HG03097 (cell line): Measurements from ENCODE around the gene RUSC1.
"Not testable (repeated sequence)": the region's sequence is repeated elsewhere in the genome, so short reads cannot be mapped to it uniquely, and the experiment has no call there.

ENCODE experiments used
- ATAC-seq: cut with Tn5 transposase; IDR thresholded peaks from one replicate; pipeline ENCODE4 v1.9.1; 2021; ENCODE audit not compliant: unreplicated experiment, low FRiP score

Gene RUSC1, protein sequence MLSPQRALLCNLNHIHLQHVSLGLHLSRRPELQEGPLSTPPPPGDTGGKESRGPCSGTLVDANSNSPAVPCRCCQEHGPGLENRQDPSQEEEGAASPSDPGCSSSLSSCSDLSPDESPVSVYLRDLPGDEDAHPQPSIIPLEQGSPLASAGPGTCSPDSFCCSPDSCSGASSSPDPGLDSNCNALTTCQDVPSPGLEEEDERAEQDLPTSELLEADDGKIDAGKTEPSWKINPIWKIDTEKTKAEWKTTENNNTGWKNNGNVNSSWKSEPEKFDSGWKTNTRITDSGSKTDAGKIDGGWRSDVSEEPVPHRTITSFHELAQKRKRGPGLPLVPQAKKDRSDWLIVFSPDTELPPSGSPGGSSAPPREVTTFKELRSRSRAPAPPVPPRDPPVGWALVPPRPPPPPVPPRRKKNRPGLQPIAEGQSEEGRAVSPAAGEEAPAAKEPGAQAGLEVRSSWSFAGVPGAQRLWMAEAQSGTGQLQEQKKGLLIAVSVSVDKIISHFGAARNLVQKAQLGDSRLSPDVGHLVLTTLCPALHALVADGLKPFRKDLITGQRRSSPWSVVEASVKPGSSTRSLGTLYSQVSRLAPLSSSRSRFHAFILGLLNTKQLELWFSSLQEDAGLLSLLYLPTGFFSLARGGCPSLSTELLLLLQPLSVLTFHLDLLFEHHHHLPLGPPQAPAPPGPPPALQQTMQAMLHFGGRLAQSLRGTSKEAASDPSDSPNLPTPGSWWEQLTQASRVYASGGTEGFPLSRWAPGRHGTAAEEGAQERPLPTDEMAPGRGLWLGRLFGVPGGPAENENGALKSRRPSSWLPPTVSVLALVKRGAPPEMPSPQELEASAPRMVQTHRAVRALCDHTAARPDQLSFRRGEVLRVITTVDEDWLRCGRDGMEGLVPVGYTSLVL

DNA sequence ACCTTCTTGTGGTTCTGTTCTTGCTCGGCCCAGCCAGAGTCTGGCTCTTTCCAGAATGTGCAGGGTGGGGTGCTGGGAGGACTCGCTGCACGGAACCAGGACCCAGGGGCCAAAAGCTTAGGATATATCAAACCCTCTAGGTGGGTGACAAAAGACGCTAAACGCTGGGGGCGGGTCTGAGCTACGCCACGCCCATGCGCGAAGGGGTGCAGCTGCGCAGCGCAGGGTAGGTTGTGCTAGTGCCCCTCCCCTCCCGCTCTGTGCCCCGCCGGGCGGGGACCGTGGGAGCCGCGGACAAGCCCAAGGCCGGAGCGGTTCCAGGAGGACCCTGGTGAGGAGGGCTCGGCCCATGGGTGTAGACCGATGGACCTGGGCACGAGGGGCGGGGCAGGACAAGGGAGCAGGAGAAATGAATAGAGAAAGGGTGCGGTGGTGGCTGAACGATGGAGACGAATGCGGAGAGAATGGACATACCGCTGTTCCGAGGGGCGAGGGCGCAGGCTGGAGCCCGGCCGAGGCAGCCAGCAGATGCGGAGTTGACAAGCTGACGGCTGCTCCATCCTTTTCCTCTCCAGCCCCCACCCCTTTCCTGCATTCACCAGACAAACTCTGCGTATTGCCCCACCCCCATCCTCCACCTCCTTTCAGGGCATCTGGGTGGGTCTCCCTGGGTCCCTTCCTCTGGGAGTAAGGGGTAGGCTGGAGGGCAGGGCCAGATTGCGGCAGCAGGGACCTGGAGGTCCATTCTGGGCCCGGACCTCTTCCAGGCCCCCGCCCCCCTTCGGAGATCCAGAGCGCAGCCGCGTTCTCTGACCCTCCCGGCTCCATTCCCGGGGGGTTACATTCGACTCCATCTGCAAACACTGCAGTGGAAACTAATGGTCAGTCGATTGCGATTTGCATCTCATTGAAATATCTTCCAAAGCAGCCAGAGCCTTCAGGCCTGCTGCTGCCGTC, at the start of gene RUSC1:
Gene RUSC1 (plus strand): TSS at position 234 of the 957 bp plus-strand sequence. CDS start 880 bp downstream, outside the sequence.
- no peak for ATAC-seq

DNA sequence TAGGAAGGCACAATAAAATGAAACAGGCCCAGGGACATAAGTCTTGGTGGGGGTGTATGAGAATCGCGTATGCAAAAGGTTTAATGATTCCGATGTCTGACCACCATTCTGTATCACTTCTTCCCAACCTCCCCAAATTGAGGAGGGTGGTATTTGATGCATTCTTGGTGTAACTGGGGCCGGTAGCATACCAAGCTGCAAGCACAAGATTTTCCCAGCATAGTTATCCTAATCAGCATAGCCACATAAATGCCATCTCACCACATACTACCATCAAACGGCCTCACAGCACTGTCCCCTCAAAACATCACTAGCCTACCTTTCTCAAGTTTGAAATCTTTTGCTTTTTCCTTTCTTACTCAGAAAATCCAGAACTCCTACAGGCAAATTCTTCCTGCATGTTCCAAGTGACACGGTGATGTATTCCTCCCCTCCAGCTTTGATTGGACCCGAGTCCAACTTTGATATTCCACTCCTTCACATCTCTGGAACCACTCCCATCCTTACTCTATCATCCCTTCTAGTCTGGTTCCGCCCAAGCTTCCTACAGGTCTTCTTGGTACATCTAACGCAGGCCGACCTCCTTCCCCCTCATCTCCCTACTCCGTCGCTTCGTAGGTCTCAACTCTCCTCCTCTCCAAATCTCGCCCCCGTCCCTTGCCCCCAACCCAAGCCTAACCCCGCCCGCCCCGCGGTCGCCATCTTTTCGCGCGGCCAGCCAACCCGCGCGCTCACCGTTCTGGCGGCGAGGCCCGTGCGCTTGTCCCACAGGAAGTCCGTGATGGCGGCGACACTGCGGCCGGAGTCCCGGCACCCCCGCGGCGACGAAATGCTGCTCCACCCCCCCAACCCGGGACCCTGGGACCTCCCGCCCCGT, 48.0 kb upstream of the RUSC1 start:
- peak; percentile 17 for ATAC-seq

DNA sequence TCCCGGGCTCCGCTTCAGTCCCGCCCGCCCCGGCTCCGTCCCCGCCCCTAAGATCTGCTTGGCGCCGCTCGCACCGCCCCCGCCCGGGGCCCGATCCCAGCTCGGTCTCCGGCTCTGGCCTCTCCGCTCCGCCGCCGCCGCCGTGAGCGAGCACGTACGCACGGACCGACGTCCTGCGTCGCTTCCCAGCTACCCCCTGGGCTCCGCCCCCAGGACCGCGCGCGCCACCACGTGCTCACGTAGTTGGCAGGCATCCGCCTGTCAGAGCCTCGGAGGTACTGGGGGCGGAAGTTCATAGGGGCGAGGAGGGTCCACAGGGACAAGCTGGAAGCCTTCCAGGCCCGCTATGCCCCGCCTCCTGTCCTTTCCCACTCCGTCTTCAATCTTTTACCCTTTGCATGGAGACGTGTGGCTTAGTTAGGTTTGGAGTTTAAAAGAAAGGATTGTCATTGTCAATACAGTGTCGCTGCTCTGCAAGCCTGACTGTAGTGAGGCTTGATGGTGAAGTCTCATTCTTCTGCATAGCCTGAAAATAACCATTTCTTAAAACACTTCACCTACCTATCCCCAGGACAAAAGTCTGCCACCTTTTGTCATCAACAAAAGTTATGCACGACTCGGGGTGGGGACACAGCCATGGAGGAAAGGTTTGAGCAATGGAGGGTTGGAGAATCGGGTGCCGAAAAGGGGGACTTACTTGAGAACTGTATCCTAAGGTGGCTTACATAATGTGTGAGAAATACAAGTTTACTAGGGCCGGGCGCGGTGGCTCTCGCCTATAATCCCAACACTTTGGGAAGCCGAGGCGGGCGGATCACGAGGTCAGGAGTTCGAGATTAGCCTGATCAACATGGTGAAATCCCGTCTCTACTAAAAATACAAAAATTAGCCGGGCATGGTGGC, 47.1 kb upstream of the RUSC1 start, which contains the start of gene CLK2:
Gene CLK2 (minus strand): TSS at position 162 of the 903 bp plus-strand sequence. CDS start 2,527 bp downstream, outside the sequence.
- ATAC-seq, result peak; percentile 71

DNA sequence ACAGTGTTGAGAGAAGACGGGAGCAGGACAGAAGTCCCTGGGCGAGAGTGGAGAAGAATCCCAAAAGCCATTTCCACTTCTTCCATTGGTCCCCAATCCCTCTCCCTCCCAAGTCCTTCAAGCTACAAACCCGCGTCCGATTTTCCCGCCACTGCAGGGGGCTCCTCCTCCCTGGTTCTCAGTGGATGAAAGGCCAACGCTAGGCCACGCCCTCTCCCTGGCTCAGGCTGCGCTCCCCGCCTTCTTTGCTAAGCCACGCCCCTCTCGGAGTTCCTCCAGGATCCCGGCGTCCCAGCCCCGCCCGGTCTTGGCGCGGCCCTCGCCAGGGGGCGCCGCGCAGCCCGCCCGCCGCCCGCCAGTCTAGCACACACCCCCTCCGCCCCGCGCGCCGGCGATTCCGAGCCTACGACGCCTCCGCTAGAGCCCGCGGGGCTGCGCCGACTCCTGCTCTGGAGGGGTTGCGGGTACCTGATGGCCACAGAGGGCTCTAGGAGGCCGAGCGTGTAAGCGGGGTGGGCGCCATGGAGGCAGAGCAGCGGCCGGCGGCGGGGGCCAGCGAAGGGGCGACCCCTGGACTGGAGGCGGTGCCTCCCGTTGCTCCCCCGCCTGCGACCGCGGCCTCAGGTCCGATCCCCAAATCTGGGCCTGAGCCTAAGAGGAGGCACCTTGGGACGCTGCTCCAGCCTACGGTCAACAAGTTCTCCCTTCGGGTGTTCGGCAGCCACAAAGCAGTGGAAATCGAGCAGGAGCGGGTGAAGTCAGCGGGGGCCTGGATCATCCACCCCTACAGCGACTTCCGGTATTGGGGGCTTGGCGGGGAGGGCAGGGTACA, 43.4 kb upstream of the RUSC1 start, which contains the start of gene HCN3:
Gene HCN3 (plus strand): TSS at position 394 of the 832 bp plus-strand sequence. CDS start 128 bp downstream, at position 522.
- ATAC-seq, result peak; percentile 49

DNA sequence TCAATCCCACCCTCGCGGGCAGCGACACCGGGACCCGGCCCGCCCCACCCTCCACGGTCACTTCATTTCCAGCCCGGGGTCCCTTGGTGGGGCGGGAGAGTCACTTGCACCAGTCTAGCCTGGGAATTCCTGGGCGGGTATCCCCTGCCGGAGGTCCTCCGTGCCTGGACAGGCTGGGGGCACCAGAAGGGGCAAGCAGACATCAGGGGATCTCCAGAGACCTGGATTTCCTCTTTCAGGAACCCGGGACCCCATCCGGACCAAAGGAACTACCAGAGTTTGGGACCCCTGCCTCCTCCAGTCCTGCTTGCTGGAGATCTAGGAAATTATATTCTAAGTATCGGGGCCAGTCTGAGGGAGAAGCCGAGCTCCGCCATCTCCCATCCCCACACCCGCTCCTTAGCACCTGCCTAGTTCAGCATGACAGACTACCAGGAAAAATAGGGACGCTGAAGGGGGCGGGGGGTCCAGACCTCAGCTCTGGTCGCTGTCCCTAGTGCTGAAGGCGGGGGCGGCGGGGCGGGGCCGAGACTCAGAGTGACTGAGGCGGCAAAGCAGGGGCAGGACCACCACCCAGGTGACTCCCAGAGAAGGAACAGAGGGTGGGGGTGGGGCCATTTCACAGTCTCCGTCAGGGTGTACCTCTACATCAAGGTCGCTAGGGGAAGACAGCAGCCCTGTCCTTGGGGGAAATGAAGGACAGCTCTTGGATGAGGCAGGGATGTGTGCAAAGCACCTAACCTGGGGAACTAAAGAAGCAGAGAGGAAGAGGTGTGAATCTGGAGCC, 42.6 kb upstream of the RUSC1 start:
- no peak for ATAC-seq

DNA sequence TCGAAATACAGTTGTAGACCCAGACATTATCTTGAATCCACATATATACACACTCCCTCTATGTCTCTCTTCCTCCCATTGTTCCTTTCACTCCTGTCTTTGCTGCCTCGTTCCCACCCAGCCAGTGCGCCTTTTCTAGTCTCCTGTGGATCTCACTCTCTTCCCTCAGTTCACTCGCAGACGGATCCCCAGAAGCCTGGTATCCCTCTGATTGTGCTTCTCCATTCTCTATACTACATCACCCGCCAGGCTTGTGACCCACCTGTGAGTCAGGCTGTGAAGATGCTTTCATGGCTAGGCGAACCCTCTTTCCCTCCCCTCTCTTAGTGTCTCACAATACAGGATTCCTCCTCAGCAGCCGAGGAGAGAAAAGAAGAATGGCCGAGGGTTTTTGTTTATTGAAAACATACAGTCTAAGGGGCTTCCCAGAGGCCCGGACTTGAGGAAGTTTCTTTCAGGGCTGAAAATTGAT, 42.0 kb upstream of the RUSC1 start:
- ATAC-seq, result no peak

DNA sequence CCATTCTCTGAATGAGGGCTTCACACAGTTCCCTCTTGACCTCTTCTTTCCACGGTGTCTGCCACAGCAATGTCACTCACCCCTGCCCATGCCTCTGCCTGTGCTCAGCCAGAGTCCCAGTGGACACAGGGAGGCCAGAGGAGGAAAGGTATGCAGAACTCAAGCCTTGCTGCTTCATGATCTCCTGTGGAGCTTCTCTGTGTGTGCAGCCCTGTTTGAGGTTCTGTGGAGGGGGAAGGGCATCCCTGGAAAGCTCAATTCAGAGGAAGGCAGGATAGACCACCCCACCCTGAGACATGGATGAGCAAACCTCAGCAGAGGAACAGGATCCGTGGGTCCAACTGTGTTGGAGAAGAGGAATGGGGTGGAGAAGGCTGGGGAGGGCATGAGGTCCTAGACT, 41.4 kb upstream of the RUSC1 start:
- no peak for ATAC-seq

DNA sequence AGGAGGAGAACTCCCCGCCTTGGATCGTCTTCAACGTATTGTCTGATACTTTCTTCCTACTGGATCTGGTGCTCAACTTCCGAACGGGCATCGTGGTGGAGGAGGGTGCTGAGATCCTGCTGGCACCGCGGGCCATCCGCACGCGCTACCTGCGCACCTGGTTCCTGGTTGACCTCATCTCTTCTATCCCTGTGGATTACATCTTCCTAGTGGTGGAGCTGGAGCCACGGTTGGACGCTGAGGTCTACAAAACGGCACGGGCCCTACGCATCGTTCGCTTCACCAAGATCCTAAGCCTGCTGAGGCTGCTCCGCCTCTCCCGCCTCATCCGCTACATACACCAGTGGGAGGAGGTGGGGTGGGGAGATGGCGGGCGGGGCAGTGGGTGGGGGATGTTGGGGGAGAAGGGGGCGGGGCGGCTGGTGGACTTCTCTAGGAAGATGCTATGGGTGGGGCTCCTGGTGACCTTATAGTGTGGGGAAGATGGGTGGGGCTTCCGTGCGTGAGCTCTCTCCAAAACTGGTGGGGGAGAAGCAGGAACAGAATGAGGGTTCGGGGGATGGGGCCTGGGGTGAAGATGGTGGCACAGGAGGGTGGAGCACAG, 38.1 kb upstream of the RUSC1 start:
- no peak for ATAC-seq

DNA sequence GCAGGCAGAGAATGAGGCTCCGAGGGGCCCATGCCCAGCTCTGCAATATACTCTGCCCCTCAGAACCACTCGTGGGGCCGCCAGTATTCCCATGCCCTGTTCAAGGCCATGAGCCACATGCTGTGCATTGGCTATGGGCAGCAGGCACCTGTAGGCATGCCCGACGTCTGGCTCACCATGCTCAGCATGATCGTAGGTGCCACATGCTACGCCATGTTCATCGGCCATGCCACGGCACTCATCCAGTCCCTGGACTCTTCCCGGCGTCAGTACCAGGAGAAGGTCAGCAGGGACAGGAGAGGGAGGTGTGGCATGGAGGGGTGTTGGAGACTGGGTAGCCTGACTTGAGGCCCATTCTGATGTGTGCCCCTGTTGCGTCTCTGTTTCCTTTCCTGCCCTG, 36.2 kb upstream of the RUSC1 start:
- no peak for ATAC-seq

DNA sequence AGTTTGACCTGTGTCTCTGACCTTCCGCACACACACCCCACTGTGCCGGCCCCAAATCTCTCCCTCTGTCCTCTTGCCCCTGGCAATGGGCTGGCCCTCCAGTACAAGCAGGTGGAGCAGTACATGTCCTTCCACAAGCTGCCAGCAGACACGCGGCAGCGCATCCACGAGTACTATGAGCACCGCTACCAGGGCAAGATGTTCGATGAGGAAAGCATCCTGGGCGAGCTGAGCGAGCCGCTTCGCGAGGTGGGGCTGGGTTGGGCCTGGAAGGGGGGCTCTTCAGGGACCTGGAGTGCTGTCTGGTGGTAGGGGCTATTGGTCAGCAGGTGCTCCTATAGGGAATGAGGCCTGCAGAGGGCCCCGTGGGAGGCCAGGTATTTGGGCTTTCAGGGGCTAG, 35.6 kb upstream of the RUSC1 start:
- ATAC-seq, result no peak

DNA sequence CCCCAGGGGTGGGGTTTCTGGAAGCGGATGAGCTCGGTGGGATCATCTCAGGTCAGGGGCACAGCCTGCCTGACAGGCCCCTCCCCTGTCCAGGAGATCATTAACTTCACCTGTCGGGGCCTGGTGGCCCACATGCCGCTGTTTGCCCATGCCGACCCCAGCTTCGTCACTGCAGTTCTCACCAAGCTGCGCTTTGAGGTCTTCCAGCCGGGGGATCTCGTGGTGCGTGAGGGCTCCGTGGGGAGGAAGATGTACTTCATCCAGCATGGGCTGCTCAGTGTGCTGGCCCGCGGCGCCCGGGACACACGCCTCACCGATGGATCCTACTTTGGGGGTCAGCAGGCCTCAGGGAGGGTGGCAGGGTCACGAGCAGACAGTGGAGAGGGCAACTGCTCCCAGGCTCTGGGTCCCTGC, 35.1 kb upstream of the RUSC1 start:
- ATAC-seq, result no peak

DNA sequence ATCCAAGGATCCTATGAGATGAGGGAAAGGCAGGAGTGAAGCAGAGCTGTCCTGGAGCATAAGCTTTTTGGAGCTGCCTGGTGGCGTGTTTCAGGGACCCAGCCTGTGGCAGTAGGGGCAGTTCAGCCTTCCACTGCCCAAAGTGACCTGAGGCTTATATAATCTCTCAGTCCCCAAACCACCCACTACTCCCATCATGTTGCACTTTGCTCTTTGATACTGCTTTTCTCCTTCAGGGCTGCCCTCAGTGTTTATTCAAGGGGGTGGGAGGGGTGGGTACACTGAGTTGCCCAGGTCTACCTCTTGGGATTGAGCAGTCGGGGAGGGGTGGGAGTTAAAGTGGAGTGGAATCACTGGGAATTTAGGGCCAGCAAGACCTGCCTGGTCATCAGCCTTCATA, 34.1 kb upstream of the RUSC1 start:
- no peak for ATAC-seq

DNA sequence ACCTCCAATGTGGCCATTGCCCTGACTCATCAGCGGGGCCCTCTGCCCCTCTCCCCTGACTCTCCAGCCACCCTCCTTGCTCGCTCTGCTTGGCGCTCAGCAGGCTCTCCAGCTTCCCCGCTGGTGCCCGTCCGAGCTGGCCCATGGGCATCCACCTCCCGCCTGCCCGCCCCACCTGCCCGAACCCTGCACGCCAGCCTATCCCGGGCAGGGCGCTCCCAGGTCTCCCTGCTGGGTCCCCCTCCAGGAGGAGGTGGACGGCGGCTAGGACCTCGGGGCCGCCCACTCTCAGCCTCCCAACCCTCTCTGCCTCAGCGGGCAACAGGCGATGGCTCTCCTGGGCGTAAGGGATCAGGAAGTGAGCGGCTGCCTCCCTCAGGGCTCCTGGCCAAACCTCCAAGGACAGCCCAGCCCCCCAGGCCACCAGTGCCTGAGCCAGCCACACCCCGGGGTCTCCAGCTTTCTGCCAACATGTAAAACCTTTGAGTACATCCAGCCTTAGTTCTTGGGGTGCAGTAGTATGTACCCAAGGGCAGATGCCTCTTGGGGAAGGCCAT, 32.6 kb upstream of the RUSC1 start:
- no peak for ATAC-seq

DNA sequence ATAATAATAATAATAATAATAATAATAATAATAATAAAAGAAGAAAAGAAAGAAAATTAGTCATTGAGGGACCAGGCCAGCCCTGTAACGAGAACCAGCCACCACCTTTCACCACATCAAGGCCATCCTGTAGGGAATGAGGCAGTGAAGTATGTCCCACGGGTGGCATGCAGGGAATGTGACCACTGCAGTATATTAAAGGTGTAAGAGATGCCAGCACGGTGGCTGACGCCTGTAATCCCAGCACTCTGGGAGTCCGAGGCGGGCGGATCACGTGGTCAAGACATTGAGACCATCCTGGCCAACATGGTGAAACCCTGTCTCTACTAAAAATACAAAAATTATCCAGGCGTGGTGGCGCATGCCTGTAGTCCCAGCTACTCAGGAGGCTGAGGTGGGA, 29.7 kb upstream of the RUSC1 start:
- ATAC-seq, result not testable (repeated sequence)

DNA sequence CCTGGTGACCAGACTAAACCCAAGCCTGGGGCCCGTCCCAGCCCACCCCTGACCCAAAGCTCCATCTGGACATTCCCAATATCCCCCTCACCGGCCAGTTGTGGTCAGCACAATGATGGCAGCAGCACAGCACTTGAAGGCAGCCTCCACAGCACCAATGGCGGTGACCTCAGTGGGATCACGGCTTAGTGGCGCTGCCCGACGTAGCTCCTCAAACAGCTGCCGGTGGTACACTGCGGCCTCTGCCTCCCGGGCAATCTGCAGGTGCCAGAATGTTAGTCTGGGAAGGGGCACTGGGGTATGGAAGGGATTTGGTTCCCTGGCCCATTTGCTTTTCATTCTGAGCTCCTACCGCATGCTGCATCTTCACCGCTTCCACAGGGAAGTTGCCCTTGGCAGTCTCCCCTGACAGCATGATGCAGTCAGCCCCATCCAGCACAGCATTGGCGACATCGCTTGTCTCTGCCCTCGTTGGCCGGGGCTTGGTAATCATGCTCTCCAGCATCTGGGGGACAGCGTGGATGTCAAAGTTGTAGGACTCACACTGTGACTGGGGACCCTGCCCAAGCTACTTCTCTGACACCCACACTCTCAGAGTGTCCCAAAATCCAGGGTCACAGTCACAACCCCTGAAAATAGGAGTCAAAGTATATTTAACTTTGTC, 27.5 kb upstream of the RUSC1 start:
- no peak for ATAC-seq
